Panc1 (cell line): ENCODE measurements around the gene THEMIS2.

Experiments
- POLR2AphosphoS5 ChIP-seq: IDR thresholded peaks from 2 replicates; pipeline ENCODE4 v1.6.1; 2012; ENCODE audit warnings: mild to moderate bottlenecking, low read depth, low read length, moderate library complexity
- SIN3A ChIP-seq: IDR thresholded peaks from 2 replicates; pipeline ENCODE4 v1.6.1; 2012; ENCODE audit warnings: low read depth, mild to moderate bottlenecking, low read length, moderate library complexity, borderline replicate concordance; ENCODE audit not compliant: insufficient read depth
- TCF7L2 ChIP-seq: IDR thresholded peaks from 2 replicates; pipeline ENCODE4 v1.6.1; 2011; ENCODE audit warnings: mild to moderate bottlenecking, low read depth, low read length, inconsistent platforms
- TF ChIP-seq, protein P1 (sequence below): fragments of 450-650 bp; IDR thresholded peaks from 2 replicates; pipeline ENCODE4 v1.5.1; 2017; ENCODE audit warnings: mild to moderate bottlenecking
- TF ChIP-seq, protein P2 (sequence below), 2 experiments: IDR thresholded peaks; 2 replicates each; pipeline ENCODE4 v1.6.1; 2011 to 2012; ENCODE audit warnings: low read depth in 2 of 2, control low read depth in 1 of 2, low read length in 1 of 2, mild to moderate bottlenecking in 1 of 2, moderate library complexity in 1 of 2; ENCODE audit not compliant: insufficient read depth in 1 of 2

DNA sequence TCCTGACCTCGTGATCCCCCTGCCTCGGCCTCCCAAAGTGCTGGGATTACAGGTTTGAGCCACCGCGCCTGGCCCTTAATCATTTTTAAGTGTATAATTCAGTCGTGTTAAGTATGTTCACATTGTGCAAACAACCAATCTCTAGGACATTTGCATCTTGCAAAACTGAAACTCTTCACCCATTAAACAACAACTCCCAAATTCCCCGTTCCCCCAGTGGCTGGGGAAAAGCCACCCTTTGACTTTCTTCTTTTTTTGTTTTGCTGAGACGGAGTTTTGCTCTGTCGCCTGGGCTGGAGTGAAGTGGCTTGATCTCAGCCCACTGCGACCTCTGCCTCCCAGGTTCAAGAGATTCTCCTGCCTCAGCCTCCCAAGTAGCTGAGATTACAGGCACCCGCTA is 6.5 kb upstream of the THEMIS2 start:
- TF ChIP-seq, protein P1, sequence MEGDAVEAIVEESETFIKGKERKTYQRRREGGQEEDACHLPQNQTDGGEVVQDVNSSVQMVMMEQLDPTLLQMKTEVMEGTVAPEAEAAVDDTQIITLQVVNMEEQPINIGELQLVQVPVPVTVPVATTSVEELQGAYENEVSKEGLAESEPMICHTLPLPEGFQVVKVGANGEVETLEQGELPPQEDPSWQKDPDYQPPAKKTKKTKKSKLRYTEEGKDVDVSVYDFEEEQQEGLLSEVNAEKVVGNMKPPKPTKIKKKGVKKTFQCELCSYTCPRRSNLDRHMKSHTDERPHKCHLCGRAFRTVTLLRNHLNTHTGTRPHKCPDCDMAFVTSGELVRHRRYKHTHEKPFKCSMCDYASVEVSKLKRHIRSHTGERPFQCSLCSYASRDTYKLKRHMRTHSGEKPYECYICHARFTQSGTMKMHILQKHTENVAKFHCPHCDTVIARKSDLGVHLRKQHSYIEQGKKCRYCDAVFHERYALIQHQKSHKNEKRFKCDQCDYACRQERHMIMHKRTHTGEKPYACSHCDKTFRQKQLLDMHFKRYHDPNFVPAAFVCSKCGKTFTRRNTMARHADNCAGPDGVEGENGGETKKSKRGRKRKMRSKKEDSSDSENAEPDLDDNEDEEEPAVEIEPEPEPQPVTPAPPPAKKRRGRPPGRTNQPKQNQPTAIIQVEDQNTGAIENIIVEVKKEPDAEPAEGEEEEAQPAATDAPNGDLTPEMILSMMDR: no peak
- TF ChIP-seq, protein P2, sequence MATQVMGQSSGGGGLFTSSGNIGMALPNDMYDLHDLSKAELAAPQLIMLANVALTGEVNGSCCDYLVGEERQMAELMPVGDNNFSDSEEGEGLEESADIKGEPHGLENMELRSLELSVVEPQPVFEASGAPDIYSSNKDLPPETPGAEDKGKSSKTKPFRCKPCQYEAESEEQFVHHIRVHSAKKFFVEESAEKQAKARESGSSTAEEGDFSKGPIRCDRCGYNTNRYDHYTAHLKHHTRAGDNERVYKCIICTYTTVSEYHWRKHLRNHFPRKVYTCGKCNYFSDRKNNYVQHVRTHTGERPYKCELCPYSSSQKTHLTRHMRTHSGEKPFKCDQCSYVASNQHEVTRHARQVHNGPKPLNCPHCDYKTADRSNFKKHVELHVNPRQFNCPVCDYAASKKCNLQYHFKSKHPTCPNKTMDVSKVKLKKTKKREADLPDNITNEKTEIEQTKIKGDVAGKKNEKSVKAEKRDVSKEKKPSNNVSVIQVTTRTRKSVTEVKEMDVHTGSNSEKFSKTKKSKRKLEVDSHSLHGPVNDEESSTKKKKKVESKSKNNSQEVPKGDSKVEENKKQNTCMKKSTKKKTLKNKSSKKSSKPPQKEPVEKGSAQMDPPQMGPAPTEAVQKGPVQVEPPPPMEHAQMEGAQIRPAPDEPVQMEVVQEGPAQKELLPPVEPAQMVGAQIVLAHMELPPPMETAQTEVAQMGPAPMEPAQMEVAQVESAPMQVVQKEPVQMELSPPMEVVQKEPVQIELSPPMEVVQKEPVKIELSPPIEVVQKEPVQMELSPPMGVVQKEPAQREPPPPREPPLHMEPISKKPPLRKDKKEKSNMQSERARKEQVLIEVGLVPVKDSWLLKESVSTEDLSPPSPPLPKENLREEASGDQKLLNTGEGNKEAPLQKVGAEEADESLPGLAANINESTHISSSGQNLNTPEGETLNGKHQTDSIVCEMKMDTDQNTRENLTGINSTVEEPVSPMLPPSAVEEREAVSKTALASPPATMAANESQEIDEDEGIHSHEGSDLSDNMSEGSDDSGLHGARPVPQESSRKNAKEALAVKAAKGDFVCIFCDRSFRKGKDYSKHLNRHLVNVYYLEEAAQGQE (IDR thresholded peaks at IDR 0.05; ENCODE audit: insufficient read depth in 1 of 2, low read depth in 2 of 2, low read length in 1 of 2): no peak
- TF ChIP-seq POLR2AphosphoS5 (no peak), SIN3A (no peak), TCF7L2 (no peak)
